ENCODE results near the gene TRAM2.

DNA sequence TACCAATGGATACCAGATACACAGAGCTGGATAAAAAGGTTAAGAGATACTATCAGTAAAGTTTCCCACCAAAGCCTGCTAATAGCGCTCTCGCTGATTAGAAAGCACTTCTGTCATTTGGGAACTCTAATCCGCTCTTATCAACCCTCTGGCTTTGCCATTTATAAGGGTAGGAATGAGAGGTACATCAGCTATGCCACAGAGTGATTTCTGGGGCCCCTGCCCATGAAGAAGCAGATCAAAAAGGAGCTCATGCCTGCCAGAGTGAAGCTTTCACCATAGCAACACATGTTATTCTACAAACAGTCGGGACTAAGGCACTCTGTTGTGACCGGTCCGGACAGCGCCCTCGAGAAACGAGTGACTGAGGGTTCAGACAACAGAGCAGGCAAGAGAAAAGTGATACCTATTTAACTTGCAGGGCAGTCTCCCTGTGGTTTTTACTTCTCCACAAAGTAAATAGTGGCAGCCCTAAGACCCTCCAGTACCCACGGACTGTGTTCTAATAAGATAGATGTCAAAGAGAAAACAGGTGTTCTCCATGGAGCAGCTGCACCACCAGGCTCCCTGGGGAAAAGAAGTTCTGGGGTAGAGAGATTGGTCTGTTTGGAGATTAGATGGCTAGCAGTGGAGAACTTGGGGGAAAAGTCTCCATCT, 5.6 kb downstream of the TRAM2 start:
- no peak for TF ChIP-seq POLR2A (IDR thresholded peaks at IDR 0.05)
- TF ChIP-seq, protein P1, sequence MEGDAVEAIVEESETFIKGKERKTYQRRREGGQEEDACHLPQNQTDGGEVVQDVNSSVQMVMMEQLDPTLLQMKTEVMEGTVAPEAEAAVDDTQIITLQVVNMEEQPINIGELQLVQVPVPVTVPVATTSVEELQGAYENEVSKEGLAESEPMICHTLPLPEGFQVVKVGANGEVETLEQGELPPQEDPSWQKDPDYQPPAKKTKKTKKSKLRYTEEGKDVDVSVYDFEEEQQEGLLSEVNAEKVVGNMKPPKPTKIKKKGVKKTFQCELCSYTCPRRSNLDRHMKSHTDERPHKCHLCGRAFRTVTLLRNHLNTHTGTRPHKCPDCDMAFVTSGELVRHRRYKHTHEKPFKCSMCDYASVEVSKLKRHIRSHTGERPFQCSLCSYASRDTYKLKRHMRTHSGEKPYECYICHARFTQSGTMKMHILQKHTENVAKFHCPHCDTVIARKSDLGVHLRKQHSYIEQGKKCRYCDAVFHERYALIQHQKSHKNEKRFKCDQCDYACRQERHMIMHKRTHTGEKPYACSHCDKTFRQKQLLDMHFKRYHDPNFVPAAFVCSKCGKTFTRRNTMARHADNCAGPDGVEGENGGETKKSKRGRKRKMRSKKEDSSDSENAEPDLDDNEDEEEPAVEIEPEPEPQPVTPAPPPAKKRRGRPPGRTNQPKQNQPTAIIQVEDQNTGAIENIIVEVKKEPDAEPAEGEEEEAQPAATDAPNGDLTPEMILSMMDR (IDR thresholded peaks at IDR 0.05): no peak

All from tibial nerve (tissue), 3 donors.